HFFc6 (cell line): Measurements from ENCODE around the gene FLOT1. TPM values are rescaled to one million over a fixed set of nuclear protein-coding genes. Genes with fewer than 3 reads are reported as not detected.

ENCODE experiments used
- DNase-seq: peaks from one replicate; pipeline ENCODE4 v3.0.0-alpha.2; 2018
- H3K27ac Mint-ChIP-seq: 2 replicates; pipeline ENCODE4 v1.8.0; 2020; ENCODE audit warnings: mild to moderate bottlenecking, mixed read lengths
- H3K27me3 Mint-ChIP-seq: 2 replicates; pipeline ENCODE4 v1.8.0; 2021; ENCODE audit warnings: mild to moderate bottlenecking, moderate library complexity, mixed read lengths; ENCODE audit not compliant: insufficient read depth
- H3K36me3 Mint-ChIP-seq: 2 replicates; pipeline ENCODE4 v1.8.0; 2021; ENCODE audit warnings: low read depth, mixed read lengths
- H3K4me1 Mint-ChIP-seq: 2 replicates; pipeline ENCODE4 v1.8.0; 2020; ENCODE audit warnings: low read depth, mixed read lengths
- H3K4me3 Mint-ChIP-seq: 2 replicates; pipeline ENCODE4 v1.8.0; 2020; ENCODE audit warnings: mild to moderate bottlenecking, moderate library complexity, mixed read lengths
- H3K9me3 Mint-ChIP-seq: 2 replicates; pipeline ENCODE4 v1.8.0; 2020; ENCODE audit warnings: mild to moderate bottlenecking, mixed read lengths
- total RNA-seq, 6 experiments: library from RNA; stranded (reverse); fragmentation: NEBNext Ultra II Directional; extraction: Animal tissue kit (Norgen Biotek cat#: 25700); gene quantifications; 2 replicates in 1 of 6; 3 replicates in 5 of 6; pipeline ENCODE4 v1.2.3, GENCODE V29; 2021
- TF ChIP-seq, protein P1 (sequence below): fragments of 200-600 bp; sonication (generic); IDR thresholded peaks from 2 replicates; pipeline ENCODE4 v1.5.0; 2021; ENCODE audit warnings: antibody characterized with exemption, mild to moderate bottlenecking

Gene FLOT1
- total RNA-seq, 6 experiments from 2014 or later, result 218 to 286 (median 236) TPM

DNA sequence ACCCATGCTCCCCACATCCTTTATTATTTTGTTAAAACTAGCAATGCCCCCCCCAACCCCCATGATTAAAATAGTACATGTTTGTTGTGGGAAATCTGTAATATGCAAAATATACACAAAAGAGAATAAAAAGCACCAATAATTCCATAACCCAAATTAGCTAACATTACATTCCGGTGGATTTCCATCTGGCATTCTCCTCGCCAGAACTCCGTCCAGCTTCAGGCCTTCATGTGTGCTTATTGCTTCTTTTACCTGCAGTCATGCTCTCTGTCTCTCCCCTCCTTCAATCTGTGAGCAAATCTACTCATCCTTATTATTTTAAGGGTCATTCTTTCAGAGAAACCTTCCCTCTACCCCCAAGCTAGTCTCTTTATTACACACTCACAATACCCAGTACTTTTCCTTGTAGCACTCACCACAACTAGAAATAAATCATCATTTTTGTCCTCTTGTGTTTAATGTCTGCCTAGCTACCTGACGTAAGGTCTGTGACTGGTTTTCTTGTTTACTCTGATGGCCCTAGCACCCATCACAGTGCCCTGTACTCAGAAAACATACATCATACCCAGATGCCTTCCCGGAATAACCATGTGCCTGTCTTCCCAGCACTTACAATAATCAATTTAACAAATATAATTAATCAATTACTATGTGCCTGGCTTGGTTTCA is 27.5 kb upstream of the FLOT1 start:
- H3K36me3 Mint-ChIP-seq, result peaks cover 5% of the 10 kb centered on the region
- peaks cover 2% of the 10 kb centered on the region; the same call in 1 of the 2 replicates for H3K27me3 Mint-ChIP-seq
- H3K4me1 Mint-ChIP-seq, result peaks cover 78% of the 10 kb centered on the region
- no peaks in the 10 kb centered on the region for H3K9me3 Mint-ChIP-seq
- TF ChIP-seq, protein P1, sequence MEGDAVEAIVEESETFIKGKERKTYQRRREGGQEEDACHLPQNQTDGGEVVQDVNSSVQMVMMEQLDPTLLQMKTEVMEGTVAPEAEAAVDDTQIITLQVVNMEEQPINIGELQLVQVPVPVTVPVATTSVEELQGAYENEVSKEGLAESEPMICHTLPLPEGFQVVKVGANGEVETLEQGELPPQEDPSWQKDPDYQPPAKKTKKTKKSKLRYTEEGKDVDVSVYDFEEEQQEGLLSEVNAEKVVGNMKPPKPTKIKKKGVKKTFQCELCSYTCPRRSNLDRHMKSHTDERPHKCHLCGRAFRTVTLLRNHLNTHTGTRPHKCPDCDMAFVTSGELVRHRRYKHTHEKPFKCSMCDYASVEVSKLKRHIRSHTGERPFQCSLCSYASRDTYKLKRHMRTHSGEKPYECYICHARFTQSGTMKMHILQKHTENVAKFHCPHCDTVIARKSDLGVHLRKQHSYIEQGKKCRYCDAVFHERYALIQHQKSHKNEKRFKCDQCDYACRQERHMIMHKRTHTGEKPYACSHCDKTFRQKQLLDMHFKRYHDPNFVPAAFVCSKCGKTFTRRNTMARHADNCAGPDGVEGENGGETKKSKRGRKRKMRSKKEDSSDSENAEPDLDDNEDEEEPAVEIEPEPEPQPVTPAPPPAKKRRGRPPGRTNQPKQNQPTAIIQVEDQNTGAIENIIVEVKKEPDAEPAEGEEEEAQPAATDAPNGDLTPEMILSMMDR, result no peak
- DNase-seq, result peak; percentile 74
- peak overlapping the region; percentile 86 for H3K4me3 Mint-ChIP-seq
- H3K27ac Mint-ChIP-seq, result peak overlapping the region; percentile 99

GRCh38 chr6:30769088-30769852 is 26.8 kb upstream of the FLOT1 start:
- peak; percentile 94 for DNase-seq
- H3K4me1 Mint-ChIP-seq, result peaks cover 81% of the 10 kb centered on the region
- H3K4me3 Mint-ChIP-seq, result peak overlapping the region; percentile 86
- H3K36me3 Mint-ChIP-seq, result peaks cover 5% of the 10 kb centered on the region
- TF ChIP-seq, protein P1, result no peak
- peak overlapping the region; percentile 99 for H3K27ac Mint-ChIP-seq
- H3K9me3 Mint-ChIP-seq, result no peaks in the 10 kb centered on the region
- H3K27me3 Mint-ChIP-seq, result peaks cover 2% of the 10 kb centered on the region; the same call in 1 of the 2 replicates

DNA sequence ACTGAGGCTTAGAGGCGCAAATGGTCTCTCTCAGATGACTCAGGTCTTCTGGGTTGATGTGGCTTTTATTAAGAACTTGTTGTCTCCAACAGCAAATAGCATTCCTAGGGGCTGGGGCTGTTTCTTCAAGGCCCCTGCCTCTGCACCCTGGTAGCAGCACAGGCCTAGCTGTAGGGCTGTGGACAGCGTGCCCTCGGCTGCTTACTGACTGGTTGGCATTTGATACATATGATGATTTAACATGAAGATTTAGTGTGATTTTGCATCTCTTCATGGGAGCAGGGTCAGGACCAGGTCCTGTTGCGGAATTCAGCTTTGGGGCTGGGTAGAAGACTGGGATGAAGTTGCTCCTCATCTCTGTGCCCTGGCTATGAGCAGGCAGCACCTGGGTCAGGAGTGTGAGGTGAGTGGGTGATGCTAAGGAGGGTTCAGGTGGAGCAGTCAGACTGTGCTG is 26.2 kb upstream of the FLOT1 start:
- peaks cover 2% of the 10 kb centered on the region; the same call in 1 of the 2 replicates for H3K27me3 Mint-ChIP-seq
- peaks cover 5% of the 10 kb centered on the region for H3K36me3 Mint-ChIP-seq
- peaks cover 82% of the 10 kb centered on the region for H3K4me1 Mint-ChIP-seq
- peak overlapping the region; percentile 86 for H3K4me3 Mint-ChIP-seq
- TF ChIP-seq, protein P1, result no peak
- DNase-seq, result no peak
- peak overlapping the region; percentile 99 for H3K27ac Mint-ChIP-seq
- no peaks in the 10 kb centered on the region for H3K9me3 Mint-ChIP-seq

- H3K27me3 Mint-ChIP-seq, result peaks cover 2% of the 10 kb centered on the region; the same call in 1 of the 2 replicates
- H3K36me3 Mint-ChIP-seq, result peaks cover 5% of the 10 kb centered on the region
- no peaks in the 10 kb centered on the region for H3K9me3 Mint-ChIP-seq
- H3K4me1 Mint-ChIP-seq, result peaks cover 85% of the 10 kb centered on the region
- no peak for DNase-seq
- TF ChIP-seq, protein P1, result no peak
- no peak overlapping the region for H3K4me3 Mint-ChIP-seq
- peak overlapping the region; percentile 99 for H3K27ac Mint-ChIP-seq
These were observed 25.4 kb upstream of the FLOT1 start for GRCh38 chr6:30767944-30768301.

- H3K9me3 Mint-ChIP-seq, result no peaks in the 10 kb centered on the region
- peaks cover 5% of the 10 kb centered on the region for H3K36me3 Mint-ChIP-seq
- H3K27me3 Mint-ChIP-seq, result peaks cover 2% of the 10 kb centered on the region; the same call in 1 of the 2 replicates
- H3K4me1 Mint-ChIP-seq, result peaks cover 80% of the 10 kb centered on the region
- no peak overlapping the region for H3K4me3 Mint-ChIP-seq
- DNase-seq, result no peak
- TF ChIP-seq, protein P1, result no peak
- H3K27ac Mint-ChIP-seq, result peak overlapping the region; percentile 2; the same call in 1 of the 2 replicates
These were observed 24.9 kb upstream of the FLOT1 start for GRCh38 chr6:30767158-30767943.
